GM18520 (cell line): ENCODE measurements around the gene TRMT11.
"Not testable (repeated sequence)": the region's sequence is repeated elsewhere in the genome, so short reads cannot be mapped to it uniquely, and the experiment has no call there.

ENCODE experiments used
- ATAC-seq: cut with Tn5 transposase; IDR thresholded peaks from one replicate; pipeline ENCODE4 v1.9.1; 2021; ENCODE audit not compliant: unreplicated experiment

Gene TRMT11

GRCh38 chr6:125956506-125957390 lies 29.6 kb upstream of the TRMT11 start, which contains the start of gene HINT3:
HINT3 (plus strand) TSS chr6:125956770; CDS start chr6:125956978, 208 bp downstream.
- ATAC-seq: peak; percentile 97

GRCh38 chr6:125957391-125957693 lies 29.0 kb upstream of the TRMT11 start:
- no peak for ATAC-seq

DNA sequence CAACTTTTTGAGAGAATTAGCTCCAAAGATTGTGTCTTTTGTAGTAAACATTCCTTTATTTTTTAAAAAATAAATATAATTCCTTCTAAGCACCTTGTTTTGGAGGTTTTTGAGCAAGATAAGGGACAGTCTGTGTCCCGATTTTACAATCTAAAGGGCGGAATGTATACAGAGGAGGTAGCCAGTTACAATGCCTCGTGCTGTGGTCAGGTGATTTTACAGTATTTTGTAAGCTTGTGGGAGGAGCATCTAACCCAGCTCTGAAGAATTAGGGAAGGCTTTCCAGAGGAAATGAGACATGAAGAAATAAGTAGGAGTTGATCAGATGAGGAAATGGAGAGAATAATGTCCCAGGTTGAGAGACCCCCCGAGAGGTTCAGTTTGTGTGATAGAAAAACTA lies 28.5 kb upstream of the TRMT11 start:
- no peak for ATAC-seq

DNA sequence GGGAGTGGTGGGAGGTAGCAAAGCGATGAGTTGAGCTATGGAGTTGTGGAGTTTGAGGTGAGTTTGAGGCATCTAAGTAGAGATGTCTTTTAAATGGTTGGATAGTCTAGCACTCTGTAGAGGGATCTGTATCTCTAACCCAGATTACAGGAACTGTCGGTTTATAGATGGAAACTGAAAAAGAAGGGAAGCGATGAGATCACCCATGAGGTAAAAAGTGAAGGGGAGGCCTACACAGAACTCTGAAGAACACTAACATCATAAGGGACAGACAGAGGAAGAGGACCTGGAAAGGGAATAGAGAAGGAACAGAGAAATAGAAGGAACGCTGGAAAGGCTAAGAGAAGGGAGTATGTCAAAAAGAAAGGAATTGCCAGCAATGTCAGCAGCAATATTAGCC lies 27.3 kb upstream of the TRMT11 start:
- ATAC-seq: no peak

DNA sequence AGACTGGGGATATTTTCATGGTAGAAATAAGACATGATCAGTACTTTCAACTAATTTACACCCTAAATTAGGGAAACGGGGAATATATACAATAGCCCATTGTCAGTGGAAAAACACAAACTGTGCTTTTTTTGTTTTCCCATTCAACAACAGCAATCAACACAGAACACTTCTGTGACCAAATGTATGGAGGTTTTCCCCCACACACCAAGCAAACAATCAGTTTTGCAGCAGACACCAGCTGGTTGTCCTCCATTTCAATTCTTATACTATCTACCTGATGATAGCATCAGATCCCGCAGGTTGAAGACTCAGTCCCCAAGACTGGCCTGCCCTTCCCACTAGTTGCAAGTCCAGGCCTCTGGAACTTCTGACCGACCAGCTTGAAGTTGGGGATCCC lies 25.2 kb upstream of the TRMT11 start:
- ATAC-seq: no peak

DNA sequence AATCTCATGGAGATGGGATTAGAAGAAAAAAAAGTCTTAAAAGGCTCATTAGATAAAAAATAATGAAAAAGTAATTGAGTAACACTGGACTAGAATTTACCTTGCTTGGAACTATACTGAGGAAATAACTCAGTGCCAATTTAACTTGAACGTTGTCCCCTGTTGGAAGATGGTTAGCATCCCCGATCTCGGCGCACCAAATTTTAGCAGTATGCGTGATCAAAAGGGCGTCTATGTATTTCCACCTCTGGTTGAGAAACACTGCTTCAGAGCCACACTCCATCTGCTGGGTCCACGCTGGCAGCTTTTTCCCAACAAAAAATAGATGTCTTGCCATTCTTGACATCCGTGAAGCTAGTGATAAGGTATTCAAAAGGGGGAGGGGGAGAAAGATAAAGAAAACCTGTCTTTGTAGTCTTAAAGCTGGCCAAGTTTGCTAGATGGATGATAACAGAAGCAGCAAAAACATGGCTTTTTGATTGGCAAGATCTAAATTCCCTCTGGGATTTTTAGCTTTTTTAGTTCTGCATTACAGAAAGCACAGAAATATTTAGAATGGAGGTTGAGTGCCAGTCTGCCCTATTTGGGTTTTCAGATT lies 23.3 kb upstream of the TRMT11 start:
- no peak for ATAC-seq

DNA sequence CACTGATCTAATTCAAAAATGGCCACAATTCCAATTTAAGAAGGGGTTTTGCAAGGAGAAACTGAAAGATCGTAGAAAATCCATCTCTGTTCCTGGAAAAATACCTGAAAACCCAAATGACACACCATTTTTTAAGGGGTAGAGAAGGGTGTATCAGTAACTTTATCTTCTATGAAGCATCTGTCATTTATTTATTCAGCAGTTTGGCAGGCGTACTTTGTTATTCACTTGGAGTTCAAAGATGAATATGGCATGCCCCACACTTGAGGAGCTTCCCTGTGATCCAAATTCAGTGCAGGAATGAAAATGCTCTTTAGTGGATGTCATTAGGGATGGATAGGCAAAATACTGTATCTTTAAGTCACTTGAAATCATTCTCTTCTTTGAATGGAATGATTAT lies 22.5 kb upstream of the TRMT11 start:
- ATAC-seq: no peak

DNA sequence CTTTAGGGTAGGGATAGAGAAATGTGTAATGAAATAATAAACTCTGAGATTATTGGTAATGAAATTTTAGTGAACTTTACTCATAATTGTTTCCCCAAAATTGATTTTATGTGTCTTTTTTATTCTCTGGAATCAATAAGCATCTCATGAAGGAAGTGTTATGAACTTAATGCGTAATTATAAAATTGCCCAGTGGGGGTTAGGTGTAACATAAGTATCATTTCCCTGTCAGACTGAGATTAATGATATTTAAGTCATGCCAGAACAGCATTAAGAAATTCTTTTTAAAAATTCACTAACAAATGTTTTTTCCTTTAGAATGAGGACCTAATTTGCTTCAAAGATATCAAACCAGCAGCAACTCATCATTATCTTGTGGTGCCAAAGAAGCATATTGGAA lies 19.8 kb upstream of the TRMT11 start:
- ATAC-seq: no peak

- peak; percentile 55 for ATAC-seq
Observed at GRCh38 chr6:125968493-125968892, 17.8 kb upstream of the TRMT11 start.

GRCh38 chr6:125970760-125971159 lies 15.6 kb upstream of the TRMT11 start:
- no peak for ATAC-seq

GRCh38 chr6:125972478-125972877 lies 13.9 kb upstream of the TRMT11 start:
- not testable (repeated sequence) for ATAC-seq

DNA sequence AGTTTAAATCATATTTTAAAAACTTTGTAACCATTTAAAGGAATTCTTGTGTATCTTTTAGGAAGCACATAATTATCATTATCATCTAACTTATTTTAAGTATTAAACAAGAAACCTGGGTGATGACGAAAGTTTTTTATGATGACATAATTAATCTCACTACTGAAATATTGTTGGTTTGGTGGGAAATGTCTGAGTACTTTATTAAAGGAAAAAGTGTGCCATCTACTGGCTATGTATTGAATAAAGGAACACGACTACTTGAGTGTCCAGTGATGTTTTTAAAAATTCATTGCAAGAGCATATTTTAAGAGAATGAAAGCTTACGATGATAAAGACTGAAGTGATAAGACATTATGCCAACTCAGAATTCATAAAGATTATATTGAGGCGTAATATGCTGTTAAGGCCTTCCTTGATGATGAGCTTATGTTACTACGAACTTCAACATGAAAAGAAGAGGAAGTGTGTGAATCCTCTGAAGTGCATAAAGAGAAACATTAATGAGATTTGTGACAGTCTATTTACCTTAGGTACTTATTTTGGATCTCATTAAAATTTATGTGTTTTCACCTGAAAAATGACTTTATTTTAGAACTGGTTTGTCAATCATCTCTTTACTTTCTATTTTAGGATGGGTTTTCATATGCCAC lies 12.0 kb upstream of the TRMT11 start:
- ATAC-seq: peak; percentile 68

DNA sequence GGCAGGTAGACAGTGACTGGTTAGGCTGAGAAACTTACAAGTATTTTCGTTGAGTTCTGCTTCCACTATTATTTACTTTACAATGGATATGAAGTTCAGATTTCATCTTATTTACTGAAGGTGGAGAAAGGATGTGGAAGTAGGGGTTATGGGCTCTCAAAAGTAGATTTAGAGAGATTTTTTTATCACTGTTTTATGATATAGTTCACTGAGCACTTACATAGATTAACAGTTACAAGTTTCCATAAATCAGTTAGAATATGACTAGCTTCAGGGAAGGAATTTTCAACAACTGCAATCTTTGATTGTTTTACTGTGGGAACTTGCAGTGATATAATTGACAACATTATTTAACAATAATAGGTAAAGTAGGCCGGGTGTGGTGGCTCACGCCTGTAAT lies 7.2 kb upstream of the TRMT11 start:
- ATAC-seq: no peak

GRCh38 chr6:125981571-125982185 lies 4.7 kb upstream of the TRMT11 start:
- no peak for ATAC-seq

- ATAC-seq: no peak
Observed at GRCh38 chr6:125983246-125983945, 2.9 kb upstream of the TRMT11 start.

- ATAC-seq: no peak
Observed at GRCh38 chr6:125984311-125984710, 2.0 kb upstream of the TRMT11 start.

- ATAC-seq: no peak
Observed at GRCh38 chr6:125985522-125985921, 818 bp upstream of the TRMT11 start.

GRCh38 chr6:125985979-125986300 lies 400 bp upstream of the TRMT11 start:
- no peak for ATAC-seq

DNA sequence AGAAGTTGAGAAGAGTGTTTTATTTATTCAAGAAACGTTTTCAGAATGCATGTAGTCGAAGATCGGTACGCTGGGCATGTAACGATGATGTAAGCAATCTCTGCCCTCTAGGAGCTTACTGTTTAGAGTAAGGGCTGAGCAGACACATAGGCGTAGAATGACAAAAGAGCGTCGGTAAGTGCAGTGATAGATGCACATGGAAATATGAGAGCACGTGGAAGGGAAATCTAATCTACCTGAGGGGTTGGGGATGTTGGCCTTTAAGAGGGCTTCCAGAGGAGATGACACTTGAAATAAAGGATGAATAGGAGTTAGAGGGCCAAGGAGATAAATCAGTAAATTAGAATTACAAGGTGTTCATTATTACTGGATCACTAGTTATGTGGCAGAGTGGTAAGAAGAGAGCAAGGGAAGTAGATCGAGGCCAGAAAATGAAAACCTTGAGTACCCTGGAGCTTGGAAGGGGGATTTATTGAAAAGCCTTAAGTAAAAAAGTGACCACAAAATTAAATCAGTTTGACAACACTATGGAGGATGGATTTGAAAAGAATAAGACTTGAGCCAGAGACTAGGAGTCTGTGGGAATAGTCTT lies 782 bp downstream of the TRMT11 start:
- no peak for ATAC-seq

DNA sequence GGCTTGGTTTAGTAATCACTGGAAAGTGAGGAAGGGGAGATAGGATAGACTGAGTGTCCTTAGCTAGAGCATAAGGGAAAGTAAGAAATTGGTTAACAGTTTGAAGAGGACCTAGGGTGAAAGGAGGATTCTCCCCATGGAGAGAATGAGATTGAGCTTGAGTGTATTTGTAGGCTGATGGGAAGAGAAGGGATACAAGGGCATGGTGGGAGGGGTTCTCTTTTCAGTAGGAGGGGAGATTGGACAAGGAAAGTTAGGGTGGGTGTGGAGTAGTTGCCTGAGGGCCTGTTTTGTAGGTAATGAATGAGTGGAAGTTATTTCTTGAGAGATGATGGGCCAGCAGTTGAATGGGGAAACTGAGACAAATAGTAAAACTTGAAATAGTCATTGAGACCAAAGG lies 1.9 kb downstream of the TRMT11 start:
- no peak for ATAC-seq

- no peak for ATAC-seq
Observed at GRCh38 chr6:125989631-125990030, 3.3 kb downstream of the TRMT11 start.
